ENCODE measurements around the gene S100PBP.

S100PBP gene

DNA sequence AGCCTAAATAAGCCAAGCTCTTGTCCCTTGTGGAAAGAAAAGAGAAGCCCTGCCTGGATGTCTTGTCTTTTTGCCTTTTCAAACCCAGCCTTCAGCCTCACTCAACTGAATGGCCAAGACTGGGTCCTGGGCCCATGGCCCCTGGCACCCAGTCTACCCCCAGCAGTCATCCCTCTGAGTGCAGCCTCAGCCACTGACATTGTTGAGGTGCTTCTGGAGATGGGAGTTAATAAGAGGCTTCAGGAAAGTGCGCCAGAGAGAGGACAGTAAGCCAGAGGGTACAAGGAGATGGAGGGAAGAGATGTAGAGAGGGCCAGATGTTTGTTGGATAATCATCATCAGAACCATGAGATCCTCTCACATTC lies 46.4 kb downstream of the S100PBP start:
- ChIA-PET POLR2A (interaction anchor here (1.2 kb wide), 1 partner anchor 13 kb away, joined by 3 read pairs; no protein-coding TSS in a partner anchor), CTCF (interaction anchor here (1.4 kb wide), 1 partner anchor 8 kb away, joined by 4 read pairs; no protein-coding TSS in a partner anchor)
- DNase-seq (ENCODE audit: extremely low spot score): no peak
- TF ChIP-seq SP1 (IDR thresholded peaks at IDR 0.05): no peak
- TF ChIP-seq TARDBP (IDR thresholded peaks at IDR 0.05): no peak
- no peak for TF ChIP-seq HDGF (IDR thresholded peaks at IDR 0.05; ENCODE audit: borderline replicate concordance)
- TF ChIP-seq FOXK2 (IDR thresholded peaks at IDR 0.05): no peak
- no peak for TF ChIP-seq ZNF384 (IDR thresholded peaks at IDR 0.05)
- TF ChIP-seq FOXM1 (IDR thresholded peaks at IDR 0.05; ENCODE audit: borderline replicate concordance): no peak
- no peak for TF ChIP-seq CTBP1 (IDR thresholded peaks at IDR 0.05; ENCODE audit: borderline replicate concordance)
- no peak for TF ChIP-seq L3MBTL2 (conservative IDR thresholded peaks at IDR 0.05)
- no peak for TF ChIP-seq FOXA1 (IDR thresholded peaks at IDR 0.05)
- no peak for TF ChIP-seq ARNT (IDR thresholded peaks at IDR 0.05)
- no peak for TF ChIP-seq ELF4 (IDR thresholded peaks at IDR 0.05)
- TF ChIP-seq NFRKB (IDR thresholded peaks at IDR 0.05): no peak
- no peak for TF ChIP-seq BHLHE40 (IDR thresholded peaks at IDR 0.05; ENCODE audit: borderline replicate concordance)
- no peak for TF ChIP-seq LEF1 (IDR thresholded peaks at IDR 0.05; ENCODE audit: borderline replicate concordance)

DNA sequence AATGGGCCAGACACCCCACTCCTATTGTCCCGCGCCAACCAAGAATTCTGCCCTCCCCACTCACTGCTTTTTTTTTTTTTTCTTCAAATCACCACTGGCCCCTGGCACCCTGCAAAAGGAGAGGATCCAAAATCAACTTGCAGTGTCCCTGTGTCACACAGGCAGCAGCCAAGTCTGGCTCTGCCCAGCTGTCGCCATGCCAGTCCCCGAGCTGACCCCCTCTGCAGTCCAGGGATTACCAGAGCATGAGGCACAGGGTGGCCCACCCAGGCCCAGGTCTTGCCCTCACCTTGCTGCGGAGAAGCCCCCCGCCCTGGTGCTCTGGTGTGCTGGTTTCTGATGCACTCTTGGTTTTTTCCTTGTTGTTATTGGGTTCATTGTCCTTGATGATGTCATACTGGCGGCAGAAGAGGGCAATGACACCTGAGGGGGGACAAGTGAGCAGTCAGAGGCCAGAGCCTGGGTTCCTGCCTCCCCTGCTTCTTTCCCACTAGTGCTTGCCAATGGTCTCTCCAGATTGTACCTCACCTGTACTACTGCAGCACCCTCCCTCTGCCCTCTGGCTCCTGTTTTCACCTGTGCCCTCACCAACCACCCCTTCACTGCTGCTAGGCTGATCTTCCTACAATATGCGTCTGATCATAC lies 47.0 kb downstream of the S100PBP start:
- DNase-seq (ENCODE audit: extremely low spot score): no peak
- POLR2A ChIA-PET: no interaction called here
- CTCF ChIA-PET: no interaction called here
- TF ChIP-seq BHLHE40 (IDR thresholded peaks at IDR 0.05; ENCODE audit: borderline replicate concordance) (no peak), HDGF (IDR thresholded peaks at IDR 0.05; ENCODE audit: borderline replicate concordance) (no peak), CTBP1 (IDR thresholded peaks at IDR 0.05; ENCODE audit: borderline replicate concordance) (no peak), SUZ12 (IDR thresholded peaks at IDR 0.05) (no peak), ZNF384 (IDR thresholded peaks at IDR 0.05) (no peak), SP1 (IDR thresholded peaks at IDR 0.05) (no peak), NFRKB (IDR thresholded peaks at IDR 0.05) (no peak), ARNT (IDR thresholded peaks at IDR 0.05) (no peak), LEF1 (IDR thresholded peaks at IDR 0.05; ENCODE audit: borderline replicate concordance) (no peak), FOXA1 (IDR thresholded peaks at IDR 0.05) (no peak), TARDBP (IDR thresholded peaks at IDR 0.05) (no peak), L3MBTL2 (conservative IDR thresholded peaks at IDR 0.05) (no peak)
- TF ChIP-seq, protein P1, sequence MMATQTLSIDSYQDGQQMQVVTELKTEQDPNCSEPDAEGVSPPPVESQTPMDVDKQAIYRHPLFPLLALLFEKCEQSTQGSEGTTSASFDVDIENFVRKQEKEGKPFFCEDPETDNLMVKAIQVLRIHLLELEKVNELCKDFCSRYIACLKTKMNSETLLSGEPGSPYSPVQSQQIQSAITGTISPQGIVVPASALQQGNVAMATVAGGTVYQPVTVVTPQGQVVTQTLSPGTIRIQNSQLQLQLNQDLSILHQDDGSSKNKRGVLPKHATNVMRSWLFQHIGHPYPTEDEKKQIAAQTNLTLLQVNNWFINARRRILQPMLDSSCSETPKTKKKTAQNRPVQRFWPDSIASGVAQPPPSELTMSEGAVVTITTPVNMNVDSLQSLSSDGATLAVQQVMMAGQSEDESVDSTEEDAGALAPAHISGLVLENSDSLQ (IDR thresholded peaks at IDR 0.05): no peak

DNA sequence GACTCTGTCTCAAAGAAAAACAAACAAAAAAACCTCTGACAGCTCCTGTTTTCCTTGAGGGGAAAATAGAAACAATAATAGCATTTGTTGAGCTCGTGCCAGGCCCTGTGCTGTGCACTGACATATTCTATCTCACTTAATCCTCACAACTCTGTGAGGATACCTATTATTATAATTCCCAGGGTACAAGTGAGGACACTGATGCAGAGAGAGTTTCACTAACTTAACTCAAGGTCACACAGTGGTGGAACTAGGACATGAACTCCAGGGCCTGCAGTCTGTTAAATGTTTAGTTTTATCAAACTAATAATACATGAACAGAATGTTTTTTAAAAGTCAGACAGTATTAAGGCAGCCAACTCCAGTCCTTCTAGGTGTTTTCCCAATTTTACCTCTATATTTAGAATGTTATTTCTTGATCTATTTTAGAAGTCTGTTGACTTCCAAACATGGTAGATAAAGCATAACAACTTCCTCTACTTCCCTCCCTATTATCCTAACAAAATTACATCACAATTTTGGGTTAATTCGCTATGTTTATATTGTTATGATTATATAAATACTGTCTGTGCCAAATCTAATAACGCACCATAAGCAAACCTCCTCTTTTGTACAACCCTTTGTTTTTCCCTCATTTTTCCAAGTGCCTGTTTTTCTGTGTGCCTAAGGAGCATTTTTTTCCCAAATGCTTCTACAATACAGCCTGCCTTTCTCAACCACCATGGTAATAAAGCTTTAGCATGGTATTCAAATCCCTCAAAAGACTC lies 48.4 kb downstream of the S100PBP start:
- no peak for DNase-seq (ENCODE audit: extremely low spot score)

DNA sequence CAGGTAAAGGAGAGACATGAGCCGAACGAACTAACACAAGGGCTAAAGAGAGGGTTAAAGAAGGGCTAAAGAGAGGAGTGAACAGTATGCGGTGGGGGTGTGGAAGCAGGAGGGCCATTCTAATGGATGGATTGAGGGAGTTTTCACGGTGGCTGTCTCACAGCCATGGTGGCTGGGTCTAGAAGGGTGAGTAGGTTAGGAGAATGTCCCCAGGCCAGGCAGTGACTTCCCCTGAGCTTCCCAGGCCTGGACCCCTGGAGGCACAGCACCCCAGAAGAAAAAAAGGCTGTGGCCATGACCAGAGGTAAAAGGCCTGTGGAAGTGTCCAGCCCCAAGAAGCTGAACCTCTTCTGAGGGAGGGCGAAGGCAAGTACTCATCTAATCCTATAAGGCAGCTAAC lies 49.7 kb downstream of the S100PBP start:
- ChIA-PET CTCF (interaction anchor here (1.2 to 1.6 kb wide), 2 partner anchors 9 to 155 kb away, joined by 4 read pairs; no protein-coding TSS in a partner anchor), POLR2A (no interaction called here)
- no peak for DNase-seq (ENCODE audit: extremely low spot score)
- TF ChIP-seq SUZ12 (IDR thresholded peaks at IDR 0.05): no peak
- no peak for TF ChIP-seq CTBP1 (IDR thresholded peaks at IDR 0.05; ENCODE audit: borderline replicate concordance)
- no peak for TF ChIP-seq BHLHE40 (IDR thresholded peaks at IDR 0.05; ENCODE audit: borderline replicate concordance)
- no peak for TF ChIP-seq HDGF (IDR thresholded peaks at IDR 0.05; ENCODE audit: borderline replicate concordance)

More for the DNA sequence above, 48.4 kb downstream of the S100PBP start:
- CTCF ChIA-PET: no interaction called here
- no peak for TF ChIP-seq FOXA1 (IDR thresholded peaks at IDR 0.05)
- TF ChIP-seq, protein P1 (IDR thresholded peaks at IDR 0.05): no peak
- no peak for TF ChIP-seq FOXM1 (IDR thresholded peaks at IDR 0.05; ENCODE audit: borderline replicate concordance)
- TF ChIP-seq TARDBP (IDR thresholded peaks at IDR 0.05): no peak
- TF ChIP-seq ARNT (IDR thresholded peaks at IDR 0.05): no peak
- no peak for TF ChIP-seq L3MBTL2 (conservative IDR thresholded peaks at IDR 0.05)
- POLR2A ChIA-PET: no interaction called here

DNA sequence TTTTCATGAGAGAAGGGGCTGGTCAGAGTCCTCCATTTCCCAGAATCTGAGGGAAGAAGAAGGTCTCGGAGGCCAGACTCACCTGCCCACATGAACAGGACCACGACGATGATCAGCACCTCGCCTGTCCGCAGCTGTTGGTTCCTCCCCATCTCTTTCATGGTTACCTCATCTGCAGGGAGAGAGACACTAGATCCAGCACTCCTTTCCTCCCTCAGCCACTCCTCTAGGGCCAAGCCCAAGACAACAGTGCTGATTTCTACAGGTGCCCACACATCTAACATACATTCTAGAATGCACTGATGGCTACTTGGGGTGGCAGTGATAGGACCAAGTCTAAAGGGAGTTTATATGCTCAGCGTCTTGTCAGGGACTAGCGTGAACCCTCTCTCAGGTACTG lies 50.2 kb downstream of the S100PBP start:
- CTCF ChIA-PET: interaction anchor here (1.2 to 1.6 kb wide), 2 partner anchors 9 to 155 kb away, joined by 4 read pairs; no protein-coding TSS in a partner anchor
- no peak for TF ChIP-seq HDGF (IDR thresholded peaks at IDR 0.05; ENCODE audit: borderline replicate concordance)
- TF ChIP-seq TARDBP (IDR thresholded peaks at IDR 0.05): no peak
- no peak for TF ChIP-seq ZNF384 (IDR thresholded peaks at IDR 0.05)
- no peak for TF ChIP-seq L3MBTL2 (conservative IDR thresholded peaks at IDR 0.05)
- TF ChIP-seq LEF1 (IDR thresholded peaks at IDR 0.05; ENCODE audit: borderline replicate concordance): no peak
- no peak for TF ChIP-seq FOXM1 (IDR thresholded peaks at IDR 0.05; ENCODE audit: borderline replicate concordance)
- no peak for TF ChIP-seq ELF4 (IDR thresholded peaks at IDR 0.05)
- TF ChIP-seq, protein P1 (IDR thresholded peaks at IDR 0.05): no peak
- no peak for TF ChIP-seq FOXK2 (IDR thresholded peaks at IDR 0.05)
- DNase-seq (ENCODE audit: extremely low spot score): no peak
- POLR2A ChIA-PET: no interaction called here

DNA sequence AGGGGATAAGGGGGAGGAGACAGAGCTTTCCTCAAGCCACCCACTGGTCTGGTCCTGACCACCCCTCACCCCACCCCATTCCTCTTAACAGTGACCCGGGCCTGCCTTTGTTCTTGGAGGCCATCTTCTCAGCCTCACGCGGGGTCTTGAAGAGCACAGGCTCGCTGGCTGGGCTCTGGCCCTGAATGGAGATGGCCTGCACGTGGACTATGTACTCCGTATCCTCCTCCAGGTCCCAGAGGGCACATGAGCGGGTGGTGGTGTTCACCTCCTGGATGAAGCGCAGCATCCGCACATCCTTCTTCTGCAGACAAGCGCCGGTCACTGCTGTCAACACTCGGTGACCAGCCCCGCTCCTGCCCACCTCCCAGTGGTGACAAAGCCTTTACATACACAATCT lies 50.6 kb downstream of the S100PBP start:
- no peak for DNase-seq (ENCODE audit: extremely low spot score)
- CTCF ChIA-PET: interaction anchor here (1.2 to 1.6 kb wide), 2 partner anchors 8 to 156 kb away, joined by 4 read pairs; no protein-coding TSS in a partner anchor
- TF ChIP-seq, protein P1 (IDR thresholded peaks at IDR 0.05): no peak
- TF ChIP-seq BHLHE40 (IDR thresholded peaks at IDR 0.05; ENCODE audit: borderline replicate concordance) (no peak), ZNF384 (IDR thresholded peaks at IDR 0.05) (no peak), NFRKB (IDR thresholded peaks at IDR 0.05) (no peak), L3MBTL2 (conservative IDR thresholded peaks at IDR 0.05) (no peak), SUZ12 (IDR thresholded peaks at IDR 0.05) (no peak)
- POLR2A ChIA-PET: no interaction called here
